Endothelial cell of umbilical vein (primary cell): ENCODE measurements around the gene CELSR1. TPM values are rescaled to one million over a fixed set of nuclear protein-coding genes. Genes with fewer than 3 reads are reported as not detected.

Source experiments
- BruUV-seq: library from RNA; stranded (reverse); fragments of 400-500 nt; replicated peaks from 2 replicates; lab custom pipeline; 2021; lab: Mats Ljungman, UMichigan
- CTCF ChIA-PET: fragments of 300-600, 350-600 bp; sonication (Branson Sonifier 250); formaldehyde crosslinking; loops from one replicate; lab custom pipeline; 2021; ENCODE audit warnings: antibody characterized with exemption, inconsistent platforms; lab: Charles Lee
- POLR2A ChIA-PET: fragments of 300-600, 350-600 bp; sonication (Branson Sonifier 250); formaldehyde crosslinking; loops from one replicate; lab custom pipeline; 2021; ENCODE audit warnings: antibody characterized with exemption, inconsistent platforms; lab: Charles Lee
- DNase-seq: peaks from one replicate; pipeline ENCODE4 v3.0.0-alpha.2; 2011; ENCODE audit warnings: low read depth, low spot score
- FAIRE-seq: peaks from 2 replicates; lab custom pipeline; 2011; peaks lifted over from hg19 to GRCh38; lab: Jason Lieb, UNC
- H2AFZ ChIP-seq: 2 replicates; pipeline ENCODE4 v1.6.0; 2012; ENCODE audit warnings: low read depth, low read length, control low read depth, inconsistent platforms
- H3K27ac ChIP-seq: 2 replicates; pipeline ENCODE4 v1.5.1; 2011; ENCODE audit warnings: low read depth, mild to moderate bottlenecking, control low read depth, low read length, moderate library complexity; ENCODE audit not compliant: insufficient read depth
- H3K27me3 ChIP-seq, 2 experiments: 2 replicates each; pipeline versions ENCODE4 v1.6.0 to v1.6.1; 2011; ENCODE audit warnings: low read length in 2 of 2, mixed read lengths in 1 of 2; ENCODE audit not compliant: control insufficient read depth in 2 of 2, insufficient read depth in 2 of 2
- H3K36me3 ChIP-seq, 2 experiments: 2 replicates in 1 of 2; 3 replicates in 1 of 2; pipeline ENCODE4 v1.5.1; 2011; ENCODE audit warnings: low read length in 2 of 2, mild to moderate bottlenecking in 1 of 2, moderate library complexity in 1 of 2; ENCODE audit not compliant: control insufficient read depth in 2 of 2, insufficient read depth in 2 of 2; ENCODE audit errors: extremely low read depth in 1 of 2
- H3K4me1 ChIP-seq: 3 replicates; pipeline ENCODE4 v1.5.1; 2011; ENCODE audit warnings: mild to moderate bottlenecking, low read length; ENCODE audit not compliant: control insufficient read depth, insufficient read depth; ENCODE audit errors: extremely low read depth
- H3K4me2 ChIP-seq: 2 replicates; pipeline ENCODE4 v1.6.1; 2011; ENCODE audit warnings: low read length, control low read depth, mixed read lengths; ENCODE audit not compliant: insufficient read depth
- H3K4me3 ChIP-seq, 3 experiments: fragments of 200-600 bp in 1 of 3; sonication (generic), shearing (Covaris generic) in 1 of 3; replicated peaks in 1 of 3; 2 replicates each; pipeline ENCODE4 v1.5.1; 2011 to 2016; ENCODE audit warnings: control low read depth in 3 of 3, low read length in 3 of 3, mild to moderate bottlenecking in 2 of 3, inconsistent platforms in 1 of 3, low read depth in 1 of 3, moderate library complexity in 1 of 3; ENCODE audit not compliant: insufficient read depth in 1 of 3
- H3K79me2 ChIP-seq: 2 replicates; pipeline ENCODE4 v1.6.0; 2012; ENCODE audit warnings: low read length, inconsistent platforms; ENCODE audit not compliant: control insufficient read depth, insufficient read depth
- H3K9ac ChIP-seq: replicated peaks from 2 replicates; pipeline ENCODE3; 2011; ENCODE audit warnings: low read length, control low read depth; ENCODE audit not compliant: insufficient read depth; ENCODE audit errors: extremely low read depth
- H3K9me1 ChIP-seq: replicated peaks from 3 replicates; pipeline ENCODE4 v1.6.0; 2011; ENCODE audit warnings: mild to moderate bottlenecking, low read length; ENCODE audit not compliant: control insufficient read depth, insufficient read depth; ENCODE audit errors: extremely low read depth
- H3K9me3 ChIP-seq: replicated peaks from 2 replicates; pipeline ENCODE4 v1.5.1; 2012; ENCODE audit warnings: low read length, inconsistent platforms; ENCODE audit not compliant: control insufficient read depth, insufficient read depth
- H4K20me1 ChIP-seq: replicated peaks from 2 replicates; pipeline ENCODE3; 2011; ENCODE audit warnings: mild to moderate bottlenecking, low read length; ENCODE audit not compliant: control insufficient read depth, insufficient read depth; ENCODE audit errors: extremely low read depth
- EZH2 ChIP-seq: IDR thresholded peaks from 2 replicates; pipeline ENCODE4 v1.6.1; 2012; ENCODE audit warnings: borderline replicate concordance, low read depth, mild to moderate bottlenecking, moderate library complexity, low read length, inconsistent platforms; ENCODE audit not compliant: severe bottlenecking
- FOS ChIP-seq: IDR thresholded peaks from 2 replicates; pipeline ENCODE4 v1.6.1; 2011; ENCODE audit warnings: mild to moderate bottlenecking, low read length, moderate library complexity, borderline replicate concordance; ENCODE audit not compliant: insufficient read depth
- GATA2 ChIP-seq: IDR thresholded peaks from 2 replicates; pipeline ENCODE4 v1.7.0; 2011; ENCODE audit warnings: low read depth, mild to moderate bottlenecking, moderate library complexity, mixed read lengths, low read length; ENCODE audit not compliant: insufficient read length, insufficient read depth
- JUN ChIP-seq: IDR thresholded peaks from 2 replicates; pipeline ENCODE4 v1.6.1; 2011; ENCODE audit warnings: borderline replicate concordance, low read depth; ENCODE audit not compliant: insufficient read length, insufficient read depth
- MYC ChIP-seq: IDR thresholded peaks from one replicate; pipeline ENCODE4 v1.6.1; 2011; ENCODE audit warnings: mild to moderate bottlenecking, low read depth, low read length
- POLR2A ChIP-seq: IDR thresholded peaks from 2 replicates; pipeline ENCODE4 v1.6.1; 2012; ENCODE audit warnings: low read depth, mild to moderate bottlenecking, control low read depth, low read length
- POLR2AphosphoS5 ChIP-seq: IDR thresholded peaks from 2 replicates; pipeline ENCODE4 v1.6.1; 2012; ENCODE audit warnings: low read depth, mild to moderate bottlenecking, control low read depth, low read length, moderate library complexity; ENCODE audit not compliant: insufficient read depth
- dilution Hi-C: fragments of 300-500 bp; cut with MboI; formaldehyde crosslinking; loops from one replicate; pipeline ENCODE4 v1.15.0; 2019; ENCODE audit warnings: low sequenced_read_pairs; ENCODE audit not compliant: extremely low pct_ligation_motif_present
- intact Hi-C: fragments of 100-400 bp; cut with micrococcal nuclease; formaldehyde crosslinking; loops from one replicate; pipeline ENCODE4 v1.10.0; 2022
- polyA plus RNA-seq, 4 experiments: library from polyadenylated mRNA; depleted of rRNA in 3 of 4; stranded (reverse) in 3 of 4; unstranded in 1 of 4; fragments of >200 nt; gene quantifications; 2 replicates each; pipeline versions ENCODE4 v1.2.1 to v1.2.3, GENCODE V29; 2011 to 2012; ENCODE audit warnings: missing spikeins in 1 of 4
- total RNA-seq: library from RNA; stranded (reverse); gene quantifications from 2 replicates; pipeline ENCODE4 v1.2.3, GENCODE V29; 2021
- TF ChIP-seq, protein P1 (sequence below), 2 donors: IDR thresholded peaks; 1 replicate in 1 of 2; 2 replicates in 1 of 2; pipeline ENCODE4 v1.5.1; 2011; ENCODE audit warnings: low read length in 2 of 2, mild to moderate bottlenecking in 2 of 2, moderate library complexity in 2 of 2, control low read depth in 1 of 2, inconsistent platforms in 1 of 2, low read depth in 1 of 2; ENCODE audit not compliant: insufficient read depth in 1 of 2; ENCODE audit errors: extremely low read depth in 1 of 2
- TF ChIP-seq, protein P2 (sequence below): IDR thresholded peaks from 2 replicates; pipeline ENCODE4 v1.6.1; 2011; ENCODE audit not compliant: insufficient read depth, insufficient read length

Gene CELSR1
- total and polyA plus RNA-seq, 2 donors (not counting 3 experiments of a cell fraction or from before 2014, with no cell fraction given): 3.7 to 5.4 TPM

DNA sequence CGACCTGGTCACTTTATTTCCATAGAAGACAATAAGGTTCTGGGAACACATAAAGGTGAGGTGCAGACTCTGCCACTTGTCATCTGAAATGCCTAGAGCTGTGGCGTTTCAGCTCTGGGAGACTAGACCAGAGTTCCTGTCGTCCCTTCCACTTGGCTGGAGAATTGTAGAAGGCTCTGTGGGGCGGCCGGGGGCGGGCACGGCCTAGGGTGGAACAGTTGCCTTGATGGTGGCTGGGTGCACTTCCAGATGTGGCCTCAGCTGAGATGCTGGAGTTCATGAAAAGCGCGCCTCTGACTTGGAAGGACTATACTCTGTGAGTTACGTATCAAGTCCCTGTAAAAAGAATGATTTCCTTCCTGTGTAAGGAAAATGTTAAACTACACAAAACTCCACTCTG, 185.1 kb downstream of the CELSR1 start:
- Histone ChIP-seq H3K4me3 (no peak overlapping the region), H2AFZ (no peak overlapping the region), H3K36me3 (peaks cover 7 to 56% of the 10 kb centered on the region in 2 experiments), H3K4me1 (no peaks in the 10 kb centered on the region), H3K79me2 (no peaks in the 10 kb centered on the region), H3K9me1 (no peaks in the 10 kb centered on the region), H3K9me3 (no peaks in the 10 kb centered on the region), H3K4me2 (no peak overlapping the region), H3K27ac (no peak overlapping the region), H4K20me1 (no peaks in the 10 kb centered on the region), H3K27me3 (no peaks in the 10 kb centered on the region), H3K9ac (no peak overlapping the region)
- FAIRE-seq (no peak), DNase-seq (no peak)
- CTCF ChIA-PET: interaction anchor here (0.7 to 1.3 kb wide), 2 partner anchors 15 kb away, joined by 3 to 4 read pairs; no protein-coding TSS in a partner anchor
- intact Hi-C loops: no loop called here
- dilution Hi-C loops: no loop called here
- TF ChIP-seq POLR2AphosphoS5 (no peak), MYC (no peak), GATA2 (no peak), JUN (no peak), FOS (no peak), EZH2 (no peak), POLR2A (no peak)
- TF ChIP-seq, protein P1, sequence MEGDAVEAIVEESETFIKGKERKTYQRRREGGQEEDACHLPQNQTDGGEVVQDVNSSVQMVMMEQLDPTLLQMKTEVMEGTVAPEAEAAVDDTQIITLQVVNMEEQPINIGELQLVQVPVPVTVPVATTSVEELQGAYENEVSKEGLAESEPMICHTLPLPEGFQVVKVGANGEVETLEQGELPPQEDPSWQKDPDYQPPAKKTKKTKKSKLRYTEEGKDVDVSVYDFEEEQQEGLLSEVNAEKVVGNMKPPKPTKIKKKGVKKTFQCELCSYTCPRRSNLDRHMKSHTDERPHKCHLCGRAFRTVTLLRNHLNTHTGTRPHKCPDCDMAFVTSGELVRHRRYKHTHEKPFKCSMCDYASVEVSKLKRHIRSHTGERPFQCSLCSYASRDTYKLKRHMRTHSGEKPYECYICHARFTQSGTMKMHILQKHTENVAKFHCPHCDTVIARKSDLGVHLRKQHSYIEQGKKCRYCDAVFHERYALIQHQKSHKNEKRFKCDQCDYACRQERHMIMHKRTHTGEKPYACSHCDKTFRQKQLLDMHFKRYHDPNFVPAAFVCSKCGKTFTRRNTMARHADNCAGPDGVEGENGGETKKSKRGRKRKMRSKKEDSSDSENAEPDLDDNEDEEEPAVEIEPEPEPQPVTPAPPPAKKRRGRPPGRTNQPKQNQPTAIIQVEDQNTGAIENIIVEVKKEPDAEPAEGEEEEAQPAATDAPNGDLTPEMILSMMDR (IDR thresholded peaks at IDR 0.05; ENCODE audit: extremely low read depth in 1 of 2, insufficient read depth in 1 of 2, low read depth in 1 of 2, low read length in 2 of 2): no peak
- TF ChIP-seq, protein P2, sequence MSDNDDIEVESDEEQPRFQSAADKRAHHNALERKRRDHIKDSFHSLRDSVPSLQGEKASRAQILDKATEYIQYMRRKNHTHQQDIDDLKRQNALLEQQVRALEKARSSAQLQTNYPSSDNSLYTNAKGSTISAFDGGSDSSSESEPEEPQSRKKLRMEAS: no peak
- POLR2A ChIA-PET: no interaction called here
- BruUV-seq: no TSS peak
